ENCODE measurements around the gene ITGB4. TPM values are rescaled to one million over a fixed set of nuclear protein-coding genes. Genes with fewer than 3 reads are reported as not detected.

ITGB4 gene
- total and polyA plus RNA-seq, 2 of the 13 experiments (the other 11 are each of a cell fraction or from before 2014, with no cell fraction given): 6.9 to 14.5 TPM

- TF ChIP-seq SOX6 (IDR thresholded peaks at IDR 0.05) (no peak), SOX6 (CRISPR knock-in tag; IDR thresholded peaks at IDR 0.05) (peak; percentile 38; the same call in 1 of the 2 replicates), DR1 (CRISPR knock-in tag; IDR thresholded peaks at IDR 0.05) (0 out of 2 replicates have a peak, but pooled peaks have one; percentile 34), GLI4 (CRISPR knock-in tag; IDR thresholded peaks at IDR 0.05; ENCODE audit: borderline replicate concordance) (0 out of 2 replicates have a peak, but pooled peaks have one; percentile 67), ZC3H4 (CRISPR knock-in tag; IDR thresholded peaks at IDR 0.05; ENCODE audit: borderline replicate concordance) (peak; percentile 91; the same call in 1 of the 2 replicates), ZNF598 (CRISPR knock-in tag; IDR thresholded peaks at IDR 0.05; ENCODE audit: borderline replicate concordance) (0 out of 2 replicates have a peak, but pooled peaks have one; percentile 13), ZNF343 (CRISPR knock-in tag; IDR thresholded peaks at IDR 0.05) (peak; percentile 9; the same call in 1 of the 2 replicates), HHEX (CRISPR knock-in tag; IDR thresholded peaks at IDR 0.05) (no peak), ZNF776 (CRISPR knock-in tag; IDR thresholded peaks at IDR 0.05) (0 out of 2 replicates have a peak, but pooled peaks have one; percentile 81), ZNF557 (CRISPR knock-in tag; IDR thresholded peaks at IDR 0.05) (0 out of 2 replicates have a peak, but pooled peaks have one; percentile 19), ZSCAN29 (CRISPR knock-in tag; conservative IDR thresholded peaks at IDR 0.05) (0 out of 2 replicates have a peak, but pooled peaks have one; percentile 28), ZNF562 (CRISPR knock-in tag; IDR thresholded peaks at IDR 0.05; ENCODE audit: borderline replicate concordance) (no peak), ZNF230 (CRISPR knock-in tag; IDR thresholded peaks at IDR 0.05) (0 out of 2 replicates have a peak, but pooled peaks have one; percentile 53), ZNF292 (CRISPR knock-in tag; IDR thresholded peaks at IDR 0.05; ENCODE audit: borderline replicate concordance, low read depth) (no peak), ZFP37 (CRISPR knock-in tag; IDR thresholded peaks at IDR 0.05; ENCODE audit: borderline replicate concordance) (peak; percentile 41; the same call in 1 of the 2 replicates), FOXP4 (CRISPR knock-in tag; IDR thresholded peaks at IDR 0.05) (0 out of 2 replicates have a peak, but pooled peaks have one; percentile 10), ZFP90 (CRISPR knock-in tag; IDR thresholded peaks at IDR 0.05; ENCODE audit: borderline replicate concordance) (peak; percentile 89; the same call in 1 of the 2 replicates)
- TF ChIP-seq, protein P1, sequence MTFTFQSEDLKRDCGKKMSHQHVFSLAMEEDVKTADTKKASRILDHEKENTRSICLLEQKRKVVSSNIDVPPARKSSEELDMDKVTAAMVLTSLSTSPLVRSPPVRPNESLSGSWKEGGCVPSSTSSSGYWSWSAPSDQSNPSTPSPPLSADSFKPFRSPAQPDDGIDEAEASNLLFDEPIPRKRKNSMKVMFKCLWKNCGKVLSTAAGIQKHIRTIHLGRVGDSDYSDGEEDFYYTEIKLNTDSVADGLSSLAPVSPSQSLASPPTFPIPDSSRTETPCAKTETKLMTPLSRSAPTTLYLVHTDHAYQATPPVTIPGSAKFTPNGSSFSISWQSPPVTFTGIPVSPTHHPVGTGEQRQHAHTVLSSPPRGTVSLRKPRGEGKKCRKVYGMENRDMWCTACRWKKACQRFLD (CRISPR knock-in tag; IDR thresholded peaks at IDR 0.05; ENCODE audit: borderline replicate concordance): 0 out of 2 replicates have a peak, but pooled peaks have one; percentile 76
- TF ChIP-seq, protein P2, sequence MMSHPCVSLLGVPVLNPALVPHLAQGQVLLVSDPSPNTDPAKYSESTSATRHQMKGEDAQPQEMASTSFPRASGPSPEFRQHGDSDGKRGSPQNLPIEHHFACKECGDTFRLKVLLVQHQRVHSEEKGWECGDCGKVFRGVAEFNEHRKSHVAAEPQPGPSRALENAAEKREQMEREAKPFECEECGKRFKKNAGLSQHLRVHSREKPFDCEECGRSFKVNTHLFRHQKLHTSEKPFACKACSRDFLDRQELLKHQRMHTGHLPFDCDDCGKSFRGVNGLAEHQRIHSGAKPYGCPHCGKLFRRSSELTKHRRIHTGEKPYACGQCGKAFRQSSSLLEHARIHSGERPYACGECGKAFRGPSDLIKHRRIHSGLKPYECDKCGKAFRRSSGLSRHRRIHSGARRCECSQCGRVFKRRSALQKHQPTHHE (CRISPR knock-in tag; IDR thresholded peaks at IDR 0.05; ENCODE audit: borderline replicate concordance): peak; percentile 76; the same call in 1 of the 2 replicates
- TF ChIP-seq, protein P3, sequence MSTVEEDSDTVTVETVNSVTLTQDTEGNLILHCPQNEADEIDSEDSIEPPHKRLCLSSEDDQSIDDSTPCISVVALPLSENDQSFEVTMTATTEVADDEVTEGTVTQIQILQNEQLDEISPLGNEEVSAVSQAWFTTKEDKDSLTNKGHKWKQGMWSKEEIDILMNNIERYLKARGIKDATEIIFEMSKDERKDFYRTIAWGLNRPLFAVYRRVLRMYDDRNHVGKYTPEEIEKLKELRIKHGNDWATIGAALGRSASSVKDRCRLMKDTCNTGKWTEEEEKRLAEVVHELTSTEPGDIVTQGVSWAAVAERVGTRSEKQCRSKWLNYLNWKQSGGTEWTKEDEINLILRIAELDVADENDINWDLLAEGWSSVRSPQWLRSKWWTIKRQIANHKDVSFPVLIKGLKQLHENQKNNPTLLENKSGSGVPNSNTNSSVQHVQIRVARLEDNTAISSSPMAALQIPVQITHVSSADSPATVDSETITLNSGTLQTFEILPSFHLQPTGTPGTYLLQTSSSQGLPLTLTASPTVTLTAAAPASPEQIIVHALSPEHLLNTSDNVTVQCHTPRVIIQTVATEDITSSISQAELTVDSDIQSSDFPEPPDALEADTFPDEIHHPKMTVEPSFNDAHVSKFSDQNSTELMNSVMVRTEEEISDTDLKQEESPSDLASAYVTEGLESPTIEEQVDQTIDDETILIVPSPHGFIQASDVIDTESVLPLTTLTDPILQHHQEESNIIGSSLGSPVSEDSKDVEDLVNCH (CRISPR knock-in tag; IDR thresholded peaks at IDR 0.05): no peak
- TF ChIP-seq, protein P4, sequence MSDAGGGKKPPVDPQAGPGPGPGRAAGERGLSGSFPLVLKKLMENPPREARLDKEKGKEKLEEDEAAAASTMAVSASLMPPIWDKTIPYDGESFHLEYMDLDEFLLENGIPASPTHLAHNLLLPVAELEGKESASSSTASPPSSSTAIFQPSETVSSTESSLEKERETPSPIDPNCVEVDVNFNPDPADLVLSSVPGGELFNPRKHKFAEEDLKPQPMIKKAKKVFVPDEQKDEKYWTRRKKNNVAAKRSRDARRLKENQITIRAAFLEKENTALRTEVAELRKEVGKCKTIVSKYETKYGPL (CRISPR knock-in tag; IDR thresholded peaks at IDR 0.05): 0 out of 2 replicates have a peak, but pooled peaks have one; percentile 33
Observed at GRCh38 chr17:75783803-75784472, 62.7 kb downstream of the ITGB4 start (continued).
